ACC112 (cell line): ENCODE data around the gene PLAU.
"Not testable (repeated sequence)": the region's sequence is repeated elsewhere in the genome, so short reads cannot be mapped to it uniquely, and the experiment has no call there.

Experiments
- H2AFZ ChIP-seq: fragments of 200-600 bp; sonication (generic); one replicate; pipeline ENCODE4 v1.6.0; 2017; ENCODE audit warnings: antibody characterized with exemption, low read length; ENCODE audit not compliant: unreplicated experiment
- H3K27ac ChIP-seq: fragments of 200-600 bp; sonication (generic); 2 replicates; pipeline ENCODE4 v1.5.1; 2014; ENCODE audit warnings: low read depth, mild to moderate bottlenecking, antibody characterized with exemption, low read length, moderate library complexity
- H3K27me3 ChIP-seq: fragments of 200-600 bp; sonication (generic); 2 replicates; pipeline ENCODE4 v1.6.1; 2014; ENCODE audit warnings: mild to moderate bottlenecking, antibody characterized with exemption, low read length, moderate library complexity, mixed read lengths; ENCODE audit not compliant: insufficient read depth
- H3K36me3 ChIP-seq: fragments of 200-600 bp; sonication (generic); 2 replicates; pipeline ENCODE4 v1.6.1; 2016; ENCODE audit warnings: mild to moderate bottlenecking, antibody characterized with exemption, low read length, moderate library complexity, mixed read lengths; ENCODE audit not compliant: insufficient read depth
- H3K4me1 ChIP-seq: fragments of 200-600 bp; sonication (generic); one replicate; pipeline ENCODE4 v1.6.1; 2016; ENCODE audit warnings: low read length, mixed read lengths; ENCODE audit not compliant: insufficient read depth, unreplicated experiment, control insufficient read depth
- H3K4me3 ChIP-seq: fragments of 200-600 bp; sonication (generic); 2 replicates; pipeline ENCODE4 v1.5.1; 2014; ENCODE audit warnings: mild to moderate bottlenecking, low read depth, low read length
- H3K79me2 ChIP-seq: fragments of 200-600 bp; sonication (generic); one replicate; pipeline ENCODE4 v1.6.0; 2016; ENCODE audit warnings: low read length; ENCODE audit not compliant: control insufficient read depth, unreplicated experiment, insufficient read depth

PLAU gene

DNA sequence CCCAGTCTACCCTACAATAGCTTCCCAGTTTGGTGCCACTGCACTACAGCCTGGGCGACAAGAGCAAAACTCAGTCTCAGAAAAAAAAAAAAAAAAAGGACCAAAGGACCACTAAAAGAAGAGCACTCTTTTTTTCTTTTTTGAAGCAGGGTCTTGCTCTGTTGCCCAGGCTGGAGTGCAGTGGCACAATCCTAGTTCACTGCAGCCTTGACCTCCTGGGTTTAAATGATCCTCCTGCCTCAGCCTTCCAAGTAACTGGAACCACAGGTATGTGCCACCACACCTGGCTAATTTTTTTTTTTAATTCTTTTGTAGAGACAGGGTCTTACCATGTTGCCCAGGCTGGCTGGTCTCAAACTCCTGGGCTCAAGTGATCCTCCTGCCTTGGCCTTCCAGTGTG, 14.0 kb downstream of the PLAU start:
- H3K4me3 ChIP-seq, result no peak overlapping the region
- H3K36me3 ChIP-seq, result no peaks in the 10 kb centered on the region
- no peaks in the 10 kb centered on the region for H3K4me1 ChIP-seq
- H3K79me2 ChIP-seq, result no peaks in the 10 kb centered on the region
- H3K27ac ChIP-seq, result no peak overlapping the region
- H2AFZ ChIP-seq, result no peak overlapping the region
- no peaks in the 10 kb centered on the region for H3K27me3 ChIP-seq

DNA sequence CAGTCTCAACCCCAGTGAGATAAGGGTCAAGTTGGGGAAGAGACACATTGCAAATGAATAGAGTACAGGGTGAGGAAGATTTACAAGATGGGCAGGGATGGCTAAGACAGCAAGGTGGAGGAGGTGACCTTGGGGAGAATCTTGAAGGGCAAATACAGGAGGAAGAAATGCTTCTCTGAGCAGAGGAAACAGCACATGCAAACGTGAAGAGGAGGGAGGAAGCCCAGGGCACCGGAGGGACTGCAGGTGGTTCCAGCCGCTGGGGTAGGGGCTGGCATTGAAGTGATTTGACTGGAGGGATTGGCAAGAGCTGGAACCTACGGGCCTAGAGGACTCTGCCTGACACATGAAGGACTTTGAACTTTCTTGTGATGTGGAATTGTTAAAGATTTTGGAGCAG, 14.6 kb downstream of the PLAU start:
- H3K4me1 ChIP-seq, result no peaks in the 10 kb centered on the region

DNA sequence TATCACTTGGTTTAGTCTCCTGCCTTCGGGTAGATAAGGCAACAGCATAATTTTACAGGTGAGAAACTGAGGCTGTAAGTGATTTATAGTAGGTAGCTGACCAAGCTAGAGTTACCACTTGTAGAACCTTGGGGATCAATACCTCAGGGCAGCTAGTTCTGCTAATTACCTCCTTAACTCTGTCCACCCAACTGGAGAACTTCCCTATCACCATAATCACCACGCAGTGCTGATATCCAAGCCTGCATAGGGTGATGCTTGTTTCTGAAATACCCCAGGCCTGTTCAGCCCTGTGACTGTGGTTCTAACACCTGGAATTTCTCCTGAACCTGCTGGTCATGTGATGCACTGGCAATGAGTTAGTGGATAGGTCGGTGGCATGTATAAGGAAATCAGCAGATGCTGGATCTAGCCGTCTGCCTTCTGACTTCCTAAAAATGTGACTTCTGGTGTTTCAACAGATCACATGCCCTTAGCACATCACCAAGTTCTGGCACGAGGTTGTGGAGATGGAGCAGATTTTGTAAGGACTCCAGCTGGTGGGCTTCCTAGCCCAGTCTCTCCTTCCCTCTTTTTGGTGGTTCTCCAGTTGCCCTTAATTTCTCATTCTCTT, 15.3 kb downstream of the PLAU start:
- no peak overlapping the region for H2AFZ ChIP-seq
- no peak overlapping the region for H3K27ac ChIP-seq
- no peaks in the 10 kb centered on the region for H3K79me2 ChIP-seq
- H3K27me3 ChIP-seq, result no peaks in the 10 kb centered on the region
- H3K36me3 ChIP-seq, result no peaks in the 10 kb centered on the region
- H3K4me3 ChIP-seq, result no peak overlapping the region
- H3K4me1 ChIP-seq, result no peaks in the 10 kb centered on the region

More for the DNA sequence above, 14.6 kb downstream of the PLAU start:
- Histone ChIP-seq H3K79me2 (no peaks in the 10 kb centered on the region), H2AFZ (no peak overlapping the region), H3K4me3 (no peak overlapping the region), H3K27me3 (no peaks in the 10 kb centered on the region), H3K36me3 (no peaks in the 10 kb centered on the region), H3K27ac (no peak overlapping the region)

DNA sequence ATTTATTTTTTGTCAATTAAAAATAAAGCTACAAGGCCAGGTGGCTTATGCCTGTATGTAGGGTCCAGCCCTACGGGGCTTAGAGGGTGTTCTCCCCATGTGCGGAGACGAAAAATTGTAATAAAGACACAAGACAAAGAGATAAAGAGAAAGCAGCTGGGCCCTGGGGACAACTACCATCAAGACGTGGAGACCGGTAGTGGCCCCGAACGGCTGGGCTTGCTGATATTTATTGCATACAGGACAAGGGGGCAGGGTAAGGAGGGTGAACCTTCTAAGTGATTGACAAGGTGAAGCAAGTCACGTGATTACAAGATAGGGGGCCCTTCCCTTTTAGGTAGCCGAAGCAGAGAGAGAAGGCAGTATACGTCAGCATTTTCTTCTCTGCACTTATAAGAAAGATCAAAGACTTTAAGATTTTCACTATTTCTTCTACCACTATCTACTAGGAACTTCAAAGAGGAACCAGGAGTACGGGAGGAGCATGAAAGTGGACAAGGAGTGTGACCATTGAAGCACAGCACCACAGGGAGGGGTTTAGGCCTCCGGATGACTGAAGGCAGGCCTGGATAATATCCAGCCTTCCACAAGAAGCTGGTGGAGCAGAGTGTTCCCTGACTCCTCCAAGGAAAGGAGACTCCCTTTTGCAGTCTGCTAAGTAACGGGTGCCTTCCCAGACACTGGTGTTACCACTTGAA, 19.8 kb downstream of the PLAU start:
- not testable (repeated sequence) for H3K27me3 ChIP-seq, H3K36me3 ChIP-seq, H3K27ac ChIP-seq, H3K4me1 ChIP-seq, H3K79me2 ChIP-seq, H3K4me3 ChIP-seq, H2AFZ ChIP-seq

DNA sequence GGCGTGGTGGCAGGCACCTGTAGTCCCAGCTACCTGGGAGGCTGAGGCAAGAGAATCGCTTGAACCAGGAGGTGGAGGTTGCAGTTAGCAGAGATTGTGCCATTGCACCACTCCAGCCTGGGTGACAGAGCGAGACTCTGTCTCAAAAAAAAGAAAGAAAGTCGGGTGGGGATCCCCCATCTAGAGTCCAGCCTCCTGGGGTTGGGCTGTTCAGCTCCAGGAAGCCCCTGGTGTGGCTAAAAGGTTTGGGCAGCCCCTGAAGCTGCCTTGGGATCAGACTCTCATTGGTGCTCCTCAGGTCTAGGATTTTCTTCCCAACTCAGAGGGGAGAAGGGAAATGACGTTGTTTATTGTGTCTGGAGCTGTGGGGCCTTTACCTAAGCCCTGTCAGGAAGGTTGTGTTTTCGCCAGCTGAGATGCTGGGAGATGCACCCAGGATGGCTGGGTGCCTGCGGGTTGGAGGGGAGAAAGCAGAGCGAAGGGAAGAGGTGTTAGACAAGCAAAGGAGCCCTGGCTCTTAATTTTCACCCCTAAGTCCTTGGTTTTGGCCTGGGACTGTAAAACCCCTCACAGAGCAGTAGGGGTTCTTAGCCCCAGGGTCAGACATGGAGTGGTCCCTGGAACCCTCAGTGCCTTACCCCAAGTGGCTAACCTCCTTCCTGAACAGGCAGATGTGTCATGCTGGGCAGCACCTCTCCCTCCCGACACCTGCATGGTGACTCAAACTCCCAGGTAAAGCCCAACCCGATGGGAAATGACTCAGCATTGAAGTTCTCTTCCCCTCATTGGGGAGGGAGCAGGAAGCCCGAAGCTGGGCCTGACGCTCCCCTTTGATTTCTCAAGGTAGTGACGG, 21.1 kb downstream of the PLAU start:
- no peaks in the 10 kb centered on the region for H3K79me2 ChIP-seq
- no peaks in the 10 kb centered on the region for H3K27me3 ChIP-seq
- H2AFZ ChIP-seq, result no peak overlapping the region
- no peaks in the 10 kb centered on the region for H3K36me3 ChIP-seq
- H3K4me1 ChIP-seq, result peaks cover 6% of the 10 kb centered on the region
- no peak overlapping the region for H3K27ac ChIP-seq
- no peak overlapping the region for H3K4me3 ChIP-seq

DNA sequence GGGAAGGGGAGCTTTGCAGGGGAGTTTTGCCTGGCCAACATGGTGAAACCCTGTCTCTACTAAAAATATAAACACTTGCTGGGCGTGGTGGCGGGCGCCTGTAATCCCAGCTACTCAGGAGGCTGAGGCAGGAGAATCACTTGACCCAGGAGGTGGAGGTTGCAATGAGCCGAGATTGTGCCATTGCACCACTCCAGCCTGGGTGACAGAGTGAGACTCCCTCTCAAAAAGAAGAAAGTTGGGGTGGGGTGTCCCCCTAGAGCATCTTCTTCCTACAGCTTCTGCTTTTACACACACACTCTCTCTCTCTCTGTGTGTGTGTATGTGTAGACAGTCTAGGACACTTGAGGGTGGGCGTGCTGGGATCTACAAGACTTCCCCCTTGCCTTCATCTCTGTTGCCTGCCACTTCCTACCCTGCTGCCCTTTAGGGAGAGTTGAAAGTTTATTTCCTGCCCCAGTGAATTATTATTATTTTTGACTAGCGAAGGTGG, 21.7 kb downstream of the PLAU start:
- Histone ChIP-seq H2AFZ (no peak overlapping the region), H3K27me3 (no peaks in the 10 kb centered on the region), H3K79me2 (no peaks in the 10 kb centered on the region), H3K36me3 (no peaks in the 10 kb centered on the region), H3K27ac (no peak overlapping the region), H3K4me1 (peaks cover 10% of the 10 kb centered on the region), H3K4me3 (no peak overlapping the region)

DNA sequence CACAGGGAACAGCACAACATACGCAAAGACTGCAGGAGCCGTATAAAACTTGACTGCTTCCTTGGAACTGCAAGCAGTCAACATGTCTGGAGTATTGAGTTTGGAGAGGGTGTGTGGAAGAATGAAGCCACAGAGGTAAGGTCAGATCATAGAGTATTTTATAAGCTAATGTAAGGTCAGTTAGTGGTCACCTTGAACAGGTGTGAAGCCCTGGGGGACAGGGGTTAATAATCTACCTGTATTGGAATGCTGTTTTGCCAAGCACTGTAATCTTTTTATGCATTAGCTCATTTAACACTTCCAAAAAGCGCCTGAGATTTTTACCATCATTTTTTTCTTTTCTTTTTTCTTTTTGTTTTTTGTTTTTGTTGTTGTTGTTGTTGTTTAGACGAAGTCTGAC, 23.1 kb downstream of the PLAU start:
- Histone ChIP-seq H3K79me2 (no peaks in the 10 kb centered on the region), H3K36me3 (no peaks in the 10 kb centered on the region), H3K4me3 (no peak overlapping the region), H2AFZ (no peak overlapping the region), H3K27ac (no peak overlapping the region), H3K27me3 (no peaks in the 10 kb centered on the region), H3K4me1 (peaks cover 17% of the 10 kb centered on the region)

DNA sequence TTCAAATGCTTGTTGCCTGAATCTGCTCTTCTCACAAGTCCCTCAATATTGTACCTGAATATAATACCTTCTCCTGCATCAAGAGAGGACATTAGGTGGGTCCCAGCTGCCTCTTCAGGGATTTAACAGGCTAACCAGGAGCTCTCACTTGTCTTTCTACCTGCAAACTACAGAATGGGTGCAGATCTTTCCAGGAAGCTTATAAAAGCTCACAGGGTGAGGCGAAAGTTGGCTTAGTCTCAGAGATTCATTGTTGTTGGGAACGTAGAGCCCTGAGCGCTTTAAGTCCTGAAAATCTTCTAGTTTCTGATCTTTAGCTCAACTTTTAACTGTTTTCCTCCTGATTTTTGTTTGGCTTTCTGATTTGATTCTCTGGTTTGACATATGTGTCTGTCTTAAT, 25.0 kb downstream of the PLAU start:
- Histone ChIP-seq H3K27ac (no peak overlapping the region), H3K27me3 (no peaks in the 10 kb centered on the region), H2AFZ (no peak overlapping the region), H3K4me1 (peaks cover 19% of the 10 kb centered on the region), H3K4me3 (no peak overlapping the region), H3K36me3 (no peaks in the 10 kb centered on the region), H3K79me2 (no peaks in the 10 kb centered on the region)

DNA sequence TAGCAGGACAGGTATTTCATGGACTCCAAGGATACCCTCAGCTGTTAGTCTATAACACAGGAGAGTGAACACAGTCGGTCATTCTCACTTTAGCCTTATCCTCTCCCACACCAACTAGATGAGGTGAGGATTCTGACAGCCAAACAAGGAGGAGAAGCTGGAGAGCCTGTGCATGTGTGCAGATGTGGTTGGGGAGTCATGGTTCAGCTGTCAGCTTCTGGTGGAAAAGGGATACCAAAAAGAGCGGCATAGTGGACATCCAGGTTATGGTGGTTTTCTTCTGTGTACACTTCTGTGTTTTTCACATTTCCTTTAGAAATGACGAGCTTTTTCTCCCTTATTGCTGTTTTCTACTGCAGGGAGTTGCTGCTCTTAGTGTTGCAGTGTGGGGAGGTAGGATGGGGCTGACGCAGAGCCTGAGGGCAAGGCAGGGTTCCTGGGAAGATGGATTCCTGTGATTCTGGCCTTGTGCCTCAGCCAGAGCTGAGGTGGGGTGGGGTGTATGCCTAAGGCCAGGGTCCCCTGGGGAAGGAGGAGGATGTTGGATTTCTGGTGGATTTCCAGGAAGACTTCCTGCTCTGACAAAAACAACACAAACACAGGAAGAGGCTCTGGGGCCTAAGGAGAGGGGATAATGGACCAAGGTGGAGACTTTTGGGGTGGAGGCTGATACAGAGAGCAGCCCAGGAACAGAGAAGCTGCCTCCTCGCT, 26.6 kb downstream of the PLAU start:
- Histone ChIP-seq H3K36me3 (no peaks in the 10 kb centered on the region), H3K4me3 (no peak overlapping the region), H3K27me3 (no peaks in the 10 kb centered on the region), H3K4me1 (peaks cover 22% of the 10 kb centered on the region), H2AFZ (peak overlapping the region; percentile 31), H3K79me2 (no peaks in the 10 kb centered on the region), H3K27ac (no peak overlapping the region)

DNA sequence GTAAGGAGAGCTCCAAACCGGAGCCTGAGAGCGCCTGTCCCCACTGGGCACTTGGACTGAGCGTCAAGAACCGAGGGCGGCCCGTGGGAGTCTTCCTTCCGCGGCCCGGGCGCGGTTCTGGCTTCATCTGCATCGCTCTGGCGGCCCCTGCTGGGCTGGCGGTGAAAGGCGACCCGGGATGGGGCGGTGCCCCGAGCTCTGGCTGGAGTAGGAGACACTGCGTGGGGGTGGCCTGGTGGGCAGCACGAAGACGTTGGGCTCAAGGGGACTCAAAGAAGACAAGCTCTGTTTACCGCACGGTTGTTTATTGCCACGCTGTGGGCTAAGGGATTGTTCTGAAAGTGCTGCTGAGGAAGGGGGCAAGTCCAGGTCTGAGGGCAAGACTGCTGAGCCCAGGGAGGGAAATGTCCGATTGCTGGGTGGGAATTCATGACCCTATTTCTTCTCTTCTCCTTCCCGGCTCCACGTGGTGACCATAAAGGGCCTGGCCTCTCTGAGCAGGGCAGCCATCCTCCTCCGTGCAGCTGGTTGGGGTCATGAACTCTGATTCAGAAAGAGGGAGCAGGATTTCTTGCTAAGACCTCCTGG, 29.8 kb downstream of the PLAU start:
- H3K79me2 ChIP-seq, result no peaks in the 10 kb centered on the region
- no peaks in the 10 kb centered on the region for H3K27me3 ChIP-seq
- H3K4me3 ChIP-seq, result peak overlapping the region; percentile 42
- H3K36me3 ChIP-seq, result no peaks in the 10 kb centered on the region
- peak overlapping the region; percentile 55 for H2AFZ ChIP-seq
- peaks cover 20% of the 10 kb centered on the region for H3K4me1 ChIP-seq
- 0 out of 2 replicates have a peak overlapping the region, but pooled peaks have one; percentile 2 for H3K27ac ChIP-seq
